Measurements from ENCODE around the gene AQP7.

GRCh38 chr9:33355933-33356332, 46.4 kb downstream of the AQP7 start:
- TF ChIP-seq ZBTB33 (CRISPR knock-in tag; IDR thresholded peaks at IDR 0.05) (no peak), ZNF165 (CRISPR knock-in tag; IDR thresholded peaks at IDR 0.05; ENCODE audit: borderline replicate concordance) (no peak), PHF21A (IDR thresholded peaks at IDR 0.05; ENCODE audit: borderline replicate concordance, low read depth) (no peak), SMARCB1 (IDR thresholded peaks at IDR 0.05; ENCODE audit: insufficient read length, low read depth) (no peak), FOS (IDR thresholded peaks at IDR 0.05; ENCODE audit: extremely low read depth, insufficient read length) (no peak), MAX (CRISPR knock-in tag; IDR thresholded peaks at IDR 0.05) (no peak), ZFP36 (IDR thresholded peaks at IDR 0.05; ENCODE audit: low read depth, low read length, partially characterized antibody) (peak; percentile 35), RBFOX2 (IDR thresholded peaks at IDR 0.05; ENCODE audit: low read depth, low read length) (no peak), ZFX (CRISPR knock-in tag; IDR thresholded peaks at IDR 0.05) (no peak), TBL1XR1 (IDR thresholded peaks at IDR 0.05; ENCODE audit: low read length in 2 of 2) (no peak), TARDBP (IDR thresholded peaks at IDR 0.05) (no peak)
